Embryonic facial prominence (tissue), 1 donor: ENCODE measurements around the gene HEATR3.
"Not testable (repeated sequence)": the region's sequence is repeated elsewhere in the genome, so short reads cannot be mapped to it uniquely, and the experiment has no call there.

ENCODE experiments used
- DNase-seq: peaks from one replicate; pipeline ENCODE4 v3.0.0-alpha.2; 2016; ENCODE audit errors: extremely low spot score

The HEATR3 gene

GRCh38 chr16:50099957-50100648 lies 34.3 kb downstream of the HEATR3 start:
- no peak for DNase-seq

GRCh38 chr16:50102051-50102746 lies 36.4 kb downstream of the HEATR3 start:
- no peak for DNase-seq

GRCh38 chr16:50103764-50104163 lies 38.0 kb downstream of the HEATR3 start:
- no peak for DNase-seq

GRCh38 chr16:50114357-50115129 lies 48.8 kb downstream of the HEATR3 start:
- no peak for DNase-seq

- no peak for DNase-seq
Observed at GRCh38 chr16:50120711-50121110, 54.9 kb downstream of the HEATR3 start.

- DNase-seq: no peak
Observed at GRCh38 chr16:50121278-50121677, 55.5 kb downstream of the HEATR3 start.

GRCh38 chr16:50121721-50122445 lies 56.1 kb downstream of the HEATR3 start:
- no peak for DNase-seq

GRCh38 chr16:50123417-50123816 lies 57.6 kb downstream of the HEATR3 start:
- DNase-seq: no peak

- no peak for DNase-seq
Observed at GRCh38 chr16:50124769-50125168, 59.0 kb downstream of the HEATR3 start.

- no peak for DNase-seq
Observed at GRCh38 chr16:50126183-50126582, 60.4 kb downstream of the HEATR3 start.

- DNase-seq: not testable (repeated sequence)
Observed at GRCh38 chr16:50132571-50132970, 66.8 kb downstream of the HEATR3 start.

GRCh38 chr16:50133214-50133613 lies 67.4 kb downstream of the HEATR3 start:
- no peak for DNase-seq

GRCh38 chr16:50136399-50136798 lies 70.6 kb downstream of the HEATR3 start:
- no peak for DNase-seq

- no peak for DNase-seq
Observed at GRCh38 chr16:50137268-50137667, 71.5 kb downstream of the HEATR3 start.

- DNase-seq: no peak
Observed at GRCh38 chr16:50139580-50139979, 73.8 kb downstream of the HEATR3 start.

- no peak for DNase-seq
Observed at GRCh38 chr16:50144211-50144610, 78.4 kb downstream of the HEATR3 start.

- DNase-seq: no peak
Observed at GRCh38 chr16:50146479-50147435, 81.0 kb downstream of the HEATR3 start.

GRCh38 chr16:50151322-50151721 lies 85.6 kb downstream of the HEATR3 start:
- DNase-seq: no peak

GRCh38 chr16:50151756-50152155 lies 86.0 kb downstream of the HEATR3 start:
- no peak for DNase-seq

- DNase-seq: no peak
Observed at GRCh38 chr16:50152351-50152806, 86.6 kb downstream of the HEATR3 start.
